Measurements from ENCODE around the gene MUC6. TPM values are rescaled to one million over a fixed set of nuclear protein-coding genes. Genes with fewer than 3 reads are reported as not detected.

MUC6 gene
- total and polyA plus RNA-seq, 8 donors: 25.5 to 239 (median 94.3) TPM

DNA sequence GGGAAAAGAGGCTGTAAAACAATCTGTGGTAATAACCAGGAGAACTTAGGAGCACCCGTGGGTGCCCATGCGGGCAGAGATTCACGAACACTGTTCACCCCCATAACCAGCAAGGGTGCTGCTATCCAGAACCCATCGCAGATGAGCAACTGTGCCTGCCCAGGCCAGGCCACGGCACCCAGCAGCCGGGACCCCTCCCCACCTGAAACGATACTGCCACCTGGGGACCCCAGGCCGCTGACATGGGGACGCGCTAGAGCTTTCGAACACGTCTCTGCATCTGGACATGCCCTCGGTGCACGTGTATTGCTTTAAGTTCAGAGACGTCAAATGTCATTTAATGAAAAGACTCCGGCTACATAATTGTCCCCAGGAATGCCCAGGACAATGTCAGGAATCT is 23.9 kb upstream of the MUC6 start:
- WGBS, 2 donors: 72 to 76% methylated on average over 16 of the region's 16 CpGs
- H3K9me3 ChIP-seq: no peaks in the 10 kb centered on the region
- no peak for FAIRE-seq
- no peak for ATAC-seq
- H3K4me1 ChIP-seq: no peaks in the 10 kb centered on the region
- no peaks in the 10 kb centered on the region for H3K27me3 ChIP-seq
- no peaks in the 10 kb centered on the region for H3K36me3 ChIP-seq
- TF ChIP-seq, protein P1, sequence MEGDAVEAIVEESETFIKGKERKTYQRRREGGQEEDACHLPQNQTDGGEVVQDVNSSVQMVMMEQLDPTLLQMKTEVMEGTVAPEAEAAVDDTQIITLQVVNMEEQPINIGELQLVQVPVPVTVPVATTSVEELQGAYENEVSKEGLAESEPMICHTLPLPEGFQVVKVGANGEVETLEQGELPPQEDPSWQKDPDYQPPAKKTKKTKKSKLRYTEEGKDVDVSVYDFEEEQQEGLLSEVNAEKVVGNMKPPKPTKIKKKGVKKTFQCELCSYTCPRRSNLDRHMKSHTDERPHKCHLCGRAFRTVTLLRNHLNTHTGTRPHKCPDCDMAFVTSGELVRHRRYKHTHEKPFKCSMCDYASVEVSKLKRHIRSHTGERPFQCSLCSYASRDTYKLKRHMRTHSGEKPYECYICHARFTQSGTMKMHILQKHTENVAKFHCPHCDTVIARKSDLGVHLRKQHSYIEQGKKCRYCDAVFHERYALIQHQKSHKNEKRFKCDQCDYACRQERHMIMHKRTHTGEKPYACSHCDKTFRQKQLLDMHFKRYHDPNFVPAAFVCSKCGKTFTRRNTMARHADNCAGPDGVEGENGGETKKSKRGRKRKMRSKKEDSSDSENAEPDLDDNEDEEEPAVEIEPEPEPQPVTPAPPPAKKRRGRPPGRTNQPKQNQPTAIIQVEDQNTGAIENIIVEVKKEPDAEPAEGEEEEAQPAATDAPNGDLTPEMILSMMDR (IDR thresholded peaks at IDR 0.05): no peak
- DNase-seq: peak in 1 of 6 donors; percentile 38
- no peak overlapping the region for H3K4me3 ChIP-seq
- H3K27ac ChIP-seq: no peak overlapping the region
- intact Hi-C loops (cut with DNase I): no loop called here

DNA sequence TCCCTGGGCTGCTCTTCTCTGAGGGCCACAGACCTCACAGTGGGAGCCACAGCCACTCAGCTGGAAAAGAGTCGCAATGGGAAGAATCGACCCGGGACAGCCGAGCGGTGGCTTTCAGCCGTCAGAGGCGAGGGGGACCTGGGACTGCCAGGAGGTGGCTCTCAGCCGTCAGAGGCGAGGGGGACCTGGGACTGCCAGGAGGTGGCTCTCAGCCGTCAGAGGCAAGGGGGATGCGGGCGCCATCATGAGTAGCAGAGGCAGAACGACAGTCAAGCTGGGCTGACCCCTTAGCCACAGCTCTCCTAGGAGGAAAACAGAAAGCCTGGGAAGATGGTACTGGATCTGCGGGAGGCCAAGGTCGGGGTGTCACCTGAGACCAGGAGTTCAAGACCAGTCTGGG is 23.2 kb upstream of the MUC6 start:
- WGBS, 2 donors: 58 to 86% methylated on average over 15 of the region's 15 CpGs
- intact Hi-C loops (cut with DNase I): loop anchor here in 1 of 3 donors (10.0 kb wide), 1 partner anchor 135 kb away; the partner anchor contains the start of gene AP2A2
- Histone ChIP-seq H3K4me1 (no peaks in the 10 kb centered on the region), H3K9me3 (no peaks in the 10 kb centered on the region), H3K27me3 (no peaks in the 10 kb centered on the region), H3K36me3 (no peaks in the 10 kb centered on the region), H3K27ac (no peak overlapping the region), H3K4me3 (no peak overlapping the region)
- ATAC-seq (no peak), FAIRE-seq (no peak), DNase-seq (peak in 1 of 6 donors; percentile 31)
- TF ChIP-seq, protein P1 (IDR thresholded peaks at IDR 0.05): no peak

DNA sequence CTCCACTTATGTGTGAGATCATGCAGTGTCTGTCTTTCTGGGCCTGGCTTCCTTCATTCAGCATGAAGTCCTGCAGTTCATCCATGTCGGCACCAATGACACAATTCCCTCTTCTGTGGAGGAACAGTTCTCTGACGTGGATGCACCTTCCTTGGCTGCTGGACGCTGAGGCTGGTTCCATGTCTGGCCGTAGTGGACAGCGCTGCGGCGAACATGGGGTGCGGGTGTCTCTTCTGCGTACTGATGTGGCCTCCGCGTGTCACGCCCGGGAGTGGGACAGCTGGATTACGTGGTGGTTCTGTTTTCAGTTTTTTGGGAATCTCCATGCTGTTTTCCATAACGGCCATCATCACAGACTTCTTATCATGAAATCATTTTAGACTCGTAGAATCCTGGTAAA is 21.3 kb upstream of the MUC6 start:
- Histone ChIP-seq H3K36me3 (no peaks in the 10 kb centered on the region), H3K4me1 (no peaks in the 10 kb centered on the region), H3K4me3 (no peak overlapping the region), H3K9me3 (no peaks in the 10 kb centered on the region), H3K27me3 (no peaks in the 10 kb centered on the region), H3K27ac (no peak overlapping the region)
- ATAC-seq (no peak), DNase-seq (no peak), FAIRE-seq (no peak)
- 79 to 84% methylated on average over 16 of the region's 16 CpGs for WGBS, 2 donors
- intact Hi-C loops (cut with DNase I): loop anchor here in 1 of 3 donors (10.0 kb wide), 1 partner anchor 133 kb away; the partner anchor contains the start of gene AP2A2
- TF ChIP-seq, protein P1 (IDR thresholded peaks at IDR 0.05): no peak

DNA sequence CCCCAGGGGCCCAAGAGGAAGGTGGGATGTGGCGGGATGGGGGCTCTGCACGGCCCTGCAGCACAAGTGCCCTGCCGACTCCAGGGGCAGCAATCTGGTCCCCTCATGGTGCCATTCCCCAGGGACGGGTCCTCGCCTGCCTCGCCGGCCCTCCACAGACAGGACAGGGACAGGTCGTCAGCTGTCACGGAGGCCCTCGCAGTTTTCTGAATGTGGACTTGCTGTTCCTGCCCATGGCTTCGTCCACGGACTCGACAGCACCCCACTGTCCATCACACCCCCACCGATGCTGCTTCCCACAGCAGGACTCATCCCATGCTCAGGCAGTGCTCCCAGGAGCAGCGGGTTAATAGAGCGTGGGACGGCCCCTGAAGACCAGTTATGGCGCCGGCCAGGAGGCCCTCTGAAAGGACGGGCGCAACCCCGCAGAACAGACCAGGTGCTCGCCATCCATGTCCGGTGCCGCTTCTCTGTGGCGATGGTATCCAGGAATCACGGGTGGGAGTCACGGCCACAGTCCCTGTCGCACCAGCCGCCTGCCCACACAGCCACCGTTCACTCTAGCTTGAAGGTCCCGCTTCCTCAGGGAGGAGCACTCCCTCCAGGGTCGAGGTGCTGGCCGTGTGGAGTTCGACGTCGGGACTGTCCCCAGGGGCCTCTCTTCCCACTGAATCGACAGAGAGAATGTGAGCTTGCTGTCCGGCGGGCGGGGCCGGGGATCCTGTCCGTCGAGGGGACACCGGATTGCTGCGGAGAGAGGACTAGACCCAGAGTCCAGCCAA is 19.7 kb upstream of the MUC6 start:
- Histone ChIP-seq H3K4me3 (no peak overlapping the region), H3K27ac (no peak overlapping the region), H3K9me3 (no peaks in the 10 kb centered on the region), H3K4me1 (no peaks in the 10 kb centered on the region), H3K27me3 (no peaks in the 10 kb centered on the region), H3K36me3 (no peaks in the 10 kb centered on the region)
- ATAC-seq (no peak), FAIRE-seq (no peak), DNase-seq (peak in 2 of 6 donors; percentile 20 to 54)
- intact Hi-C loops (cut with DNase I): loop anchor here in 1 of 3 donors (10.0 kb wide), 1 partner anchor 131 kb away; the partner anchor contains the start of gene AP2A2
- WGBS, 2 donors: 71 to 77% methylated on average over 46 of the region's 46 CpGs
- TF ChIP-seq, protein P1 (IDR thresholded peaks at IDR 0.05): no peak
